Spinal cord (tissue), 10 donors: Measurements from ENCODE around the gene ALPK3. TPM values are rescaled to one million over a fixed set of nuclear protein-coding genes. Genes with fewer than 3 reads are reported as not detected.
A peak's percentile ranks its signal among the peaks of the same experiment; 100 is the strongest.
"Not testable (repeated sequence)": the region's sequence is repeated elsewhere in the genome, so short reads cannot be mapped to it uniquely, and the experiment has no call there.

Source experiments
- DNase-seq, 6 donors: peaks; one replicate each; pipeline versions ENCODE4 v3.0.0 to v3.0.0-alpha.2; 2013 to 2015; ENCODE audit warnings: low spot score in 6 of 6, low read depth in 4 of 6
- H3K27ac ChIP-seq: one replicate; pipeline ENCODE4 v1.5.1; 2013; ENCODE audit warnings: low read depth, low read length, control low read depth
- H3K27me3 ChIP-seq: one replicate; pipeline ENCODE4 v1.6.1; 2013; ENCODE audit warnings: low read length; ENCODE audit not compliant: control insufficient read depth, insufficient read depth
- H3K36me3 ChIP-seq: one replicate; pipeline ENCODE4 v1.6.1; 2013; ENCODE audit warnings: low read length; ENCODE audit not compliant: control insufficient read depth, insufficient read depth
- H3K4me1 ChIP-seq: one replicate; pipeline ENCODE4 v1.6.1; 2013; ENCODE audit warnings: low read length; ENCODE audit not compliant: control insufficient read depth, insufficient read depth
- H3K4me3 ChIP-seq: one replicate; pipeline ENCODE4 v1.5.1; 2013; ENCODE audit warnings: low read depth, low read length, control low read depth
- H3K9me3 ChIP-seq: one replicate; pipeline ENCODE4 v1.6.1; 2013; ENCODE audit warnings: low read length; ENCODE audit not compliant: control insufficient read depth, insufficient read depth
- WGBS: methylation state at CpG from one replicate; pipeline ENCODE4 v1.1.5; 2013; ENCODE audit warnings: missing lambda C conversion rate; ENCODE audit not compliant: insufficient coverage; 5-methylcytosine and 5-hydroxymethylcytosine counted together
- polyA plus RNA-seq, 2 donors: library from polyadenylated mRNA; unstranded; fragments of 120-200 nt; gene quantifications; one replicate each; pipeline ENCODE4 v1.2.1, GENCODE V29; 2013; ENCODE audit not compliant: insufficient read length in 2 of 2
- total RNA-seq, 2 donors: library from RNA; depleted of rRNA in 1 of 2; stranded (reverse); fragments of 120-200 nt in 1 of 2; fragments of >200 nt in 1 of 2; gene quantifications; one replicate each; pipeline versions ENCODE4 v1.2.3 to v1.2.4, GENCODE V29; 2013 to 2014
- donor health status: healthy.

The ALPK3 gene
- total and polyA plus RNA-seq, 4 donors: 5.8 to 8.7 (median 6.4) TPM

DNA sequence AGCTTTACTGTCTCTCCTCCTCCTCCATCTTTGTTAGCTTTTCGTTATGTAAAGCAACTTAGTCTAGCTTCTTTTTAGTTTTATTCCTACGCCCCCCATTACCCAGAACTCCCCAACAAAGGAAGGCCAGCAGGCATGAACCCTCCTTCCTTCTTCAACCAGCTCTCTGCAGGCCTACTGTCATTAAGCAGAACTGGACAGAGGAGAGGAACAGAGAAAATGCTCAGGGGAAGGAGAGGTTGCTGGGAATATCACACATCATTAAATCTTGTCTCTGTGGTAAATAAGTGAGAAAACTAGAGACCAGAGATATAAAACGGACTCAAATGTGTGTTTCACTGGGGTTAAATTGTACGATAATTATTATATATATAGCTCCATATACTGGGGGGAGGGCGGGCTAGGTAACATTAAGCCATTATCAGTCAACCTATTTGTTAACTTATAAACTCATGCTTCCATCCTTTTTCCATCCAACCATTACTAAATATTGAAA lies 48.0 kb downstream of the ALPK3 start:
- H3K36me3 ChIP-seq: peaks cover 17% of the 10 kb centered on the region

DNA sequence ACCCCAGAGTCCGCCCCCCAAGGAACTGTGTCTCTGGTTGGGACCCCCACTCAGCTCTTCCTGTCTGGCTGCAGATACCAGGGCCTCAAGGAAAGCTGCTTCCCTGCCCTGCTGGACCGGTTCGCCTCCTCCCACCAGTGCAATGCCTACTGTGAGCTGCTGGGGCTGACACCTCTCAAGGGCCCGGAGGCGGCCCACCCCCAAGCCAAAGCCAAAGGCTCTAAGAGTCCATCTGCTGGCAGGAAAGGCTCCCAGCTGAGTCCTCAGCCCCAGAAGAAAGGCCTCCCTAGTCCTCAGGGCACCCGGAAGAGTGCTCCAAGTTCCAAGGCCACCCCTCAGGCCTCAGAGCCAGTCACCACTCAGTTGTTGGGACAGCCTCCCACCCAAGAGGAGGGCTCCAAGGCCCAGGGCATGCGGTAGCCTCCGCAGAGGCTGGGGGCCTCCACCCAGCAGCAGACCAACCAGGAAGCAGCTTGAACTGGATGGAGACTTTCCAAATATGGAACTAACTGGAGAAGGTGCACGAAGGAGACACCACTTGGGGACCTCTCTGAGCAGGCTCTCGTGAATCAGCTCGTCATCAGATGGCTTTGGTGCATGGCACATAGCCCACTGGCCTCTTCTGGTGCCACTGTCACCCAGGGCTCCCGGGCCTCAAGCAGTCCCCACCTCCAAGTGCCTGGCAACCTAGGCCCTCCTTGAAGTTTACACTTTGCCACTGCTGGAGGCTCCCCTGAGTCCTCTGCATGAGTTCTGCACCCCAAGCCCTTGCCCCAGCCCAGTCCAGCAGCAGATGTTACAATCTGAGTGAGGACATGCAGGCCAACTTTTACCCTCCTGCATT lies 51.1 kb downstream of the ALPK3 start:
- WGBS: 84% methylated on average over 12 of the region's 12 CpGs
- DNase-seq: no peak
- H3K27me3 ChIP-seq: no peaks in the 10 kb centered on the region
- H3K4me1 ChIP-seq: peaks cover 12% of the 10 kb centered on the region
- H3K9me3 ChIP-seq: no peaks in the 10 kb centered on the region
- H3K36me3 ChIP-seq: peaks cover 14% of the 10 kb centered on the region
- H3K4me3 ChIP-seq: no peak overlapping the region
- no peak overlapping the region for H3K27ac ChIP-seq

More for the DNA sequence above, 48.0 kb downstream of the ALPK3 start:
- H3K27ac ChIP-seq: no peak overlapping the region
- no peaks in the 10 kb centered on the region for H3K9me3 ChIP-seq
- peaks cover 6% of the 10 kb centered on the region for H3K4me1 ChIP-seq
- no peak overlapping the region for H3K4me3 ChIP-seq
- no peak for DNase-seq
- no peaks in the 10 kb centered on the region for H3K27me3 ChIP-seq
- 67% methylated on average over 1 of the region's 5 CpGs for WGBS

DNA sequence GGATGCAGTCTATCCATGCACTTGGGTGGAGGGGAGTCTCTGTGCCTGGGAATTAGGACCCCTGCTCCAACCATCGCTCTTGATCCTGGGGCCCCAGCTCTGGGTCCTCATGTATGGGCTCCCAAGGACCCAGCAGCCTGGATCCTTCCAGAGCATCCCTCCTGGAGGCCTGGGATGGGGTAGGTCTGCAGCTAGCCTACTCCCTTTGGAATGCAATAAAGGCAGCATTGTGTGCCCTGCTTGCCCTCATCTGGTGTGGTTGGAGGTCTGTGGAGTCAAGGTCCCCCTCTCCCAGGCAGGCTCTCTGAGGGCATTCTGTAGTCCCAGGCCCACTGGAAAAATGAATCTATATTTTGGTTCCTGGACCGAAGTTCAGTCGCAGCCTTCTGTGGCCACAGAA lies 52.4 kb downstream of the ALPK3 start:
- H3K9me3 ChIP-seq: no peaks in the 10 kb centered on the region
- WGBS: 96% methylated on average over 3 of the region's 3 CpGs
- no peak for DNase-seq
- H3K27ac ChIP-seq: no peak overlapping the region
- peaks cover 14% of the 10 kb centered on the region for H3K36me3 ChIP-seq
- no peaks in the 10 kb centered on the region for H3K27me3 ChIP-seq
- peaks cover 9% of the 10 kb centered on the region for H3K4me1 ChIP-seq
- no peak overlapping the region for H3K4me3 ChIP-seq

DNA sequence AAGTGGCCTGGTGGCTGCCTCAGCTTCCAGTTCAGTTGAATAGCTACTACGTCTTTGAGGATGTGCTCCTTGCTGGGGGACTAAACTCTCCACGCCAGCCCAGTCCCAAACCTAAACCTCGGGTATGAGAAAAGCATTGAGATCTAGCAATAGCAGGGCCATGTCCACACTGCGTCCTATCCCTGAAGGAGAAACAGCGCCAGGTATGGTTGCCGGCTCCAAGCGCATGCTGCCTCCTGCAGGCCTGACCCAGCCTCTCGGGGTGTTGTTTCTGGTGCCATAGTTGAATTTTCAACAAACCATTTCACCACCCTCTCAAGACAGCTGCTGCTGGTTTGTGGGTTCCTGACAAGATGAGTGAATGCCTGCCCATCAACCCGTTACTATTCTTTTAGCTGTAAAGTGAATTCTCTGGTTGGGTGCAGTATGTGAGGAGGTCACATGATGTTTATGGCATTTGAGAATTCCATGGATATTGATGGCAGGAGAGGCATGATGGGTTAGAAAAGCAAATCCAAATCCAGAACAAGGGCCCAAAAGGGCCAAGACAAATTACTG lies 54.4 kb downstream of the ALPK3 start:
- H3K4me1 ChIP-seq: peaks cover 18% of the 10 kb centered on the region
- no peak overlapping the region for H3K27ac ChIP-seq
- H3K36me3 ChIP-seq: peaks cover 14% of the 10 kb centered on the region
- no peak overlapping the region for H3K4me3 ChIP-seq
- WGBS: 97% methylated on average over 8 of the region's 9 CpGs
- no peak for DNase-seq
- no peaks in the 10 kb centered on the region for H3K9me3 ChIP-seq
- no peaks in the 10 kb centered on the region for H3K27me3 ChIP-seq

DNA sequence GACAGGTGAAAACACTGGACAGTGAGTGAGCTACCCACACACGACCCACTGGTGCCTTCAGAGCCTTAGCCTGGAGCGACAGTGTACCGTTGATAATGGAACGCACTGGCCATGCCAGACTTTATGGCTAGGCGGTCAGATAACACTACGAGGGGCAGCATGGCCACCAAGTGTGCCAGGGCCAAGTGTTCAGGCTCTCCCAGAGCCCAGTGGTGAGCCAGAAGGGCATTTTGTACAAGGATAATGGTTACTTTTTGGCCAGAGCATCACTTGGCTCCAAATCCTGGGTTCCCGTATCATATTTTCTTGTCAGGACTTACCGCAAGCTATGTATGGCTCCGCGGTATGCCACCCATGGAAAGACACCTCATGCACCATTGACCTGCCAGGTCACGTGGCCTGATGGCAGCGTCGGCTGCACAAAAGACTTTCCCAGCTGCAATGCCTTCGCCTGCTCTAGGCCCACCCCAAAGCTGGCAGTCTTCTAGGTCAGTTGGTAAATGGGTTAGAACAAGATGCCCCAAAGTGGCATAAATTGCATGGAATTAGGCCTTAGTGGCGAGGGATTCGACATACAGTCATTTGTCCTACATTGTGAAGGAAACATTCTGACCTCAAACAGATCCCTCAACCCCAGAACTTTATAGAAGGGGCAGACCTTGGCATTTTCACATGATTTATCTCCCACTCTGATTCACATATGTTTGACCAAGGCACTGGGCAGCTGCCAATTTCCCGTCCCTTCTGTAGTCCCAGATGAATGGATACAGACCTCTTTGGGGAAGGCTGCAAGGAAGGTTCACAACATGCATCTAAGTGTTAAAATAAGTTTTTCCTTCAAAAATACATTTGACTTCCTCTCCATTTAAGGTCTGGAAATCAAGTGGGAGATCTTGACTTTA lies 55.1 kb downstream of the ALPK3 start:
- H3K4me3 ChIP-seq: no peak overlapping the region
- H3K4me1 ChIP-seq: peaks cover 21% of the 10 kb centered on the region
- no peak overlapping the region for H3K27ac ChIP-seq
- no peaks in the 10 kb centered on the region for H3K27me3 ChIP-seq
- peaks cover 14% of the 10 kb centered on the region for H3K36me3 ChIP-seq
- H3K9me3 ChIP-seq: no peaks in the 10 kb centered on the region
- WGBS: 97% methylated on average over 14 of the region's 17 CpGs
- DNase-seq: no peak

DNA sequence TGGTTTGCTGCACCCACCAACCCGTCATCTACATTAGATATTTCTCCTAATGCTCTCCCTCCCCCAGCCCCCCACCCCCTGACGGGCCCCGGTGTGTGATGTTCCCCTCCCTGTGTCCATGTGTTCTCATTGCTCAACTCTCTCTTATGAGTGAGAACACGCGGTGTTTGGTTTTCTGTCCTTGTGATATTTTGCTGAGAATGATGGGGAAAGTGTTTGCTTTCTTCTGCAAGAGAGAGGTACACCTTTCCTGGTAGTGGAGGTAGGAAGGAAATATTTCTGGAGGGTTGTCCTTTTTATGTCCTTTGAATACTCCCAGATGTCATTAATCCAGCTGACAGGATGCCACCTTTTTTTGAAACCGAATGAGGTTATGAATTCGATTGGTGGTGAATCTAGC lies 56.8 kb downstream of the ALPK3 start:
- H3K27ac ChIP-seq: no peak overlapping the region
- H3K9me3 ChIP-seq: no peaks in the 10 kb centered on the region
- H3K27me3 ChIP-seq: no peaks in the 10 kb centered on the region
- DNase-seq: no peak
- H3K36me3 ChIP-seq: peaks cover 3% of the 10 kb centered on the region
- H3K4me1 ChIP-seq: peaks cover 28% of the 10 kb centered on the region
- H3K4me3 ChIP-seq: no peak overlapping the region
- 100% methylated on average over 2 of the region's 7 CpGs for WGBS

DNA sequence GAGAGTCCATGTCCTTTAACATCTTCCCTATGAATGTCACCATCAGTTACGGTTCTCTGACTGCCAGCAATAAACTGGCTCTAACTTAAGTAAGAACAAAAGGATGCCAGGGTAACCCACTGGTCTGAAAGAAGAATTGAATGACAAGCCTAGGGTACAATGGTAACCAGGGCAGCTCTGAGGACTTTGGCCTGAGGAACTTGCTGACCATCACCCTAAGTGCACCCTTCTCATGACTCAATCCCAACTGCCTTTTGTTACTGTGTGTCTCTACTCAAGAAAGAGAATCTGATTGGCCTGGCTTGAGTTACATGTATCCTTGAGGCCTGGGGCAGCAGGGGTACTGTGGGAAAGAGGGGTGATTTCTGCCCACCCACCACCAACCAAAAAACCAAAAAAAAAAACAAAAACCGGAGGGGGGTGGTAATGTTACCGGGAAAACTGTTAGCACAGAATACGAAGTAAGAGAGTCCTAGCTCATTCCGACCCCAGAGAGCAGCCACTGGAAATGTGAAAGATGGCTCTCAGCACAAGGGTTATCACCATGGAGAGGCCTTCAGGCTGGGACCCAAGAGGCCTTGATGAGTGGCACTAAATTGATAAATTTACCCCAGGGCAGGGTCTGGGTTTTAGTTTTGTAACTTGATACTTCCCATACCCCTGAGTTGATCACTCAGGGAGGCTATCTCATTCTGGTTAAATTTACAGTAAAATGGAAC lies 58.0 kb downstream of the ALPK3 start:
- Histone ChIP-seq H3K9me3 (no peaks in the 10 kb centered on the region), H3K27me3 (no peaks in the 10 kb centered on the region), H3K4me1 (peaks cover 33% of the 10 kb centered on the region), H3K36me3 (no peaks in the 10 kb centered on the region), H3K4me3 (no peak overlapping the region), H3K27ac (peak overlapping the region; percentile 57)
- 19% methylated on average over 3 of the region's 5 CpGs for WGBS
- peak; percentile 28 to 86 (median 62) for DNase-seq

DNA sequence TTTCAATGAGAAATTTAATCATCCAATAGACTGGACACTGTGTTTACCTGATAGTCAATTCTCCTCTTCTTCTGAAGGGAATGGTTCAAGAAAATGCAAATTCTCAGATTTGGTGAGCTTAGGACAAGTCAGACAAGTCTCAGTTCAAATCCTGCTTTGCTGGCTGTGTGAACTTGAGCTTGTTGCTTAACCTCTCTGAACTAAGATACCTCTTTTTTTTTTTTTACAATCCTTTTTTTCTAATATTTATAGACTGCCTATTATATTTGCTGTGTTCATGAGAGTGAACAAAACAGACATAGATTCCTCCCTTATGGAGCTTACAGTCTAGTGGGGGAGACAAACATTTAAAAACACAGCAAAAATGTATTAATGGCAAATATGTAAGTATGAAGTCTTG lies 59.1 kb downstream of the ALPK3 start:
- no peaks in the 10 kb centered on the region for H3K36me3 ChIP-seq
- H3K4me3 ChIP-seq: no peak overlapping the region
- no peak for DNase-seq
- H3K4me1 ChIP-seq: peaks cover 33% of the 10 kb centered on the region
- no peak overlapping the region for H3K27ac ChIP-seq
- H3K9me3 ChIP-seq: no peaks in the 10 kb centered on the region
- H3K27me3 ChIP-seq: no peaks in the 10 kb centered on the region

DNA sequence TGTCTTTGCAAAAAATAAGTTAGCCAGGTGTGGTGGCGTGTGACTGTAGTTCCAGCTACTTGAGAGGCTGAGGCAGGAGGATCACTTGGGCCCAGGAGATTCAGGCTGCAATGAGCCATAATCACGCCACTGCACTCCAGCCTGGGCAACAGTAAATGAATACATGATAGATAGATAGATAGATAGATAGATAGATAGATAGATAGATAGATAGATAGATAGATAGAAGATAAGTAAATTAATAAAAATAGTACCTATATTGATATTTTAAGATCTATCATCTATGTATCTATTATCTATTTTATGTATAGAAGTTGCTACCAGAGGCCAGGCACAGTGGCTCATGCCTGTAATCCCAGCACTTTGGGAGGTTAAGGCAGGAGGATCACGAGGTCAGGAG lies 60.5 kb downstream of the ALPK3 start:
- H3K4me1 ChIP-seq: peaks cover 31% of the 10 kb centered on the region
- H3K4me3 ChIP-seq, DNase-seq, H3K27ac ChIP-seq, H3K36me3 ChIP-seq, H3K9me3 ChIP-seq, H3K27me3 ChIP-seq: not testable (repeated sequence)
- 84% methylated on average over 2 of the region's 3 CpGs for WGBS
